ENCODE measurements around the gene TGFBR3. TPM values are rescaled to one million over a fixed set of nuclear protein-coding genes. Genes with fewer than 3 reads are reported as not detected.
A peak's percentile ranks its signal among the peaks of the same experiment; 100 is the strongest.

The TGFBR3 gene
- total RNA-seq, 1 experiment from 2014 or later = 3.1 TPM

- intact Hi-C loops (cut with micrococcal nuclease; ENCODE audit: unreplicated experiment) = no loop called here
- no peaks in the 10 kb centered on the region for H3K36me3 ChIP-seq (ENCODE audit: insufficient read depth, low read length, poor library complexity, severe bottlenecking)
- no peak for TF ChIP-seq EZH2 (IDR thresholded peaks at IDR 0.05; ENCODE audit: borderline replicate concordance, low read depth, low read length, poor library complexity, severe bottlenecking)
- H3K27me3 ChIP-seq (replicated peaks; ENCODE audit: insufficient read depth, low read depth, low read length, poor library complexity) = no peaks in the 10 kb centered on the region
- CTCF ChIA-PET = no interaction called here
- peak overlapping the region; percentile 2 for H3K27ac ChIP-seq (ENCODE audit: low read depth, low read length, poor library complexity, severe bottlenecking)
- POLR2A ChIA-PET (ENCODE audit: low non-redundant PET) = no interaction called here
- H3K4me3 ChIP-seq (ENCODE audit: low read depth, low read length, poor library complexity, severe bottlenecking) = no peak overlapping the region
- no peaks in the 10 kb centered on the region for H3K9me3 ChIP-seq (ENCODE audit: low read depth, low read length, poor library complexity, severe bottlenecking)
- no TSS peak for BruUV-seq (replicated peaks)
- H3K4me1 ChIP-seq (ENCODE audit: insufficient read depth, low read length, poor library complexity, severe bottlenecking) = peaks cover 42% of the 10 kb centered on the region
- no peak for DNase-seq (ENCODE audit: low spot score)
Observed at GRCh38 chr1:91804546-91805023, 81.4 kb downstream of the TGFBR3 start.

DNA sequence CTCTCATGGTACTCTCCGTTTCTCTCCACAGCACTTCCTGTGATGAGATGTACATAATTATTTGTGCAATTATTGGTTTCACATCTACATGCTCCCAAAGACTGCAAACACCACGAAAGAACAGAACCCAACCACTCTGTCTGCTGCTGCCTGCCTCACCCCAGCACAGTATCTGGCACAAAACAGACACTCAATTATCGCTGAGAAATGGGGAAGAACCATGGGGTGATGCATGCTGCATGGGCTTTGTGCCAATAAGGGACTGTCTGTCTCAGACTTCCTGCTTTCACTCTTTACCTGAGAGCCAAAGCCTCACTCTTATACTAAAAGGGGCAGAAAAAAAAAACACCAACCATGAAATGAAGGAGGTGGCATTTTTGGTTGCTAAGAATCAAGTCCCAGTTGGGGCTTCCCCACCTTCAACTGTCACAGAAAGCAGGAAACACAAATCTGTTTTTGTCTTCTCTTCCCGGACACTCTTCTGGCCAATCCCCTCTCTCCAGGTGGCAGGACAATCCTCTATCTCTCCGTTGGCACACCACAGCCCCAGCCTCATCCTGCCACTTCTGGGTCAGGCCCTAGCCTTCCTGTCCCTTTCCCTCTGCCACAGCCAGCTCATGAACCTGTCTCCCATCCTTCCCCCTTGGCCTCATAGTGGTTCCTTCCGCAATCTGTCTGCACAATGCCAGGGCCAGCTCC is 82.0 kb downstream of the TGFBR3 start:
- DNase-seq (ENCODE audit: low spot score) = no peak
- ChIA-PET CTCF (no interaction called here), POLR2A (ENCODE audit: low non-redundant PET) (no interaction called here)
- TF ChIP-seq CTCF (conservative IDR thresholded peaks at IDR 0.05; ENCODE audit: low read depth, low read length) = no peak
- TF ChIP-seq EZH2 (IDR thresholded peaks at IDR 0.05; ENCODE audit: borderline replicate concordance, low read depth, low read length, poor library complexity, severe bottlenecking) = no peak
- Histone ChIP-seq H3K4me3 (ENCODE audit: low read depth, low read length, poor library complexity, severe bottlenecking) (no peak overlapping the region), H3K27ac (ENCODE audit: low read depth, low read length, poor library complexity, severe bottlenecking) (no peak overlapping the region), H3K4me1 (ENCODE audit: insufficient read depth, low read length, poor library complexity, severe bottlenecking) (peaks cover 42% of the 10 kb centered on the region), H3K27me3 (replicated peaks; ENCODE audit: insufficient read depth, low read depth, low read length, poor library complexity) (no peaks in the 10 kb centered on the region), H3K9me3 (ENCODE audit: low read depth, low read length, poor library complexity, severe bottlenecking) (no peaks in the 10 kb centered on the region), H3K36me3 (ENCODE audit: insufficient read depth, low read length, poor library complexity, severe bottlenecking) (no peaks in the 10 kb centered on the region)
- intact Hi-C loops (cut with micrococcal nuclease; ENCODE audit: unreplicated experiment) = no loop called here
- BruUV-seq (replicated peaks) = no TSS peak

- Histone ChIP-seq H3K27me3 (replicated peaks; ENCODE audit: insufficient read depth, low read depth, low read length, poor library complexity) (no peaks in the 10 kb centered on the region), H3K4me1 (ENCODE audit: insufficient read depth, low read length, poor library complexity, severe bottlenecking) (peaks cover 48% of the 10 kb centered on the region), H3K9me3 (ENCODE audit: low read depth, low read length, poor library complexity, severe bottlenecking) (no peaks in the 10 kb centered on the region), H3K27ac (ENCODE audit: low read depth, low read length, poor library complexity, severe bottlenecking) (no peak overlapping the region), H3K36me3 (ENCODE audit: insufficient read depth, low read length, poor library complexity, severe bottlenecking) (no peaks in the 10 kb centered on the region), H3K4me3 (ENCODE audit: low read depth, low read length, poor library complexity, severe bottlenecking) (no peak overlapping the region)
- TF ChIP-seq CTCF (conservative IDR thresholded peaks at IDR 0.05; ENCODE audit: low read depth, low read length) = no peak
- no peak for TF ChIP-seq EZH2 (IDR thresholded peaks at IDR 0.05; ENCODE audit: borderline replicate concordance, low read depth, low read length, poor library complexity, severe bottlenecking)
- ChIA-PET CTCF (no interaction called here), POLR2A (ENCODE audit: low non-redundant PET) (no interaction called here)
- no TSS peak for BruUV-seq (replicated peaks)
- DNase-seq (ENCODE audit: low spot score) = no peak
- intact Hi-C loops (cut with micrococcal nuclease; ENCODE audit: unreplicated experiment) = no loop called here
Observed at GRCh38 chr1:91803123-91803522, 82.8 kb downstream of the TGFBR3 start.

Data from A673 (cell line).